22Rv1 (cell line): Measurements from ENCODE around the gene DAGLA.

Source experiments
- CTCF ChIP-seq: fragments of 450-650 bp; IDR thresholded peaks from 2 replicates; pipeline ENCODE4 v1.5.1; 2017; ENCODE audit warnings: mild to moderate bottlenecking
- ZFX ChIP-seq: fragments of 450-650 bp; IDR thresholded peaks from 2 replicates; pipeline ENCODE4 v1.6.1; 2017; ENCODE audit warnings: antibody characterized with exemption, borderline replicate concordance

- no peak for TF ChIP-seq CTCF
- TF ChIP-seq ZFX = no peak
These were observed 16.4 kb downstream of the DAGLA start for GRCh38 chr11:61696602-61697001.
